ENCODE measurements around the gene HES4. TPM values are rescaled to one million over a fixed set of nuclear protein-coding genes. Genes with fewer than 3 reads are reported as not detected.

Gene HES4
- total and polyA plus RNA-seq, 2 of the 13 experiments (the other 11 are each of a cell fraction or from before 2014, with no cell fraction given), result 8.8 to 10.6 TPM

DNA sequence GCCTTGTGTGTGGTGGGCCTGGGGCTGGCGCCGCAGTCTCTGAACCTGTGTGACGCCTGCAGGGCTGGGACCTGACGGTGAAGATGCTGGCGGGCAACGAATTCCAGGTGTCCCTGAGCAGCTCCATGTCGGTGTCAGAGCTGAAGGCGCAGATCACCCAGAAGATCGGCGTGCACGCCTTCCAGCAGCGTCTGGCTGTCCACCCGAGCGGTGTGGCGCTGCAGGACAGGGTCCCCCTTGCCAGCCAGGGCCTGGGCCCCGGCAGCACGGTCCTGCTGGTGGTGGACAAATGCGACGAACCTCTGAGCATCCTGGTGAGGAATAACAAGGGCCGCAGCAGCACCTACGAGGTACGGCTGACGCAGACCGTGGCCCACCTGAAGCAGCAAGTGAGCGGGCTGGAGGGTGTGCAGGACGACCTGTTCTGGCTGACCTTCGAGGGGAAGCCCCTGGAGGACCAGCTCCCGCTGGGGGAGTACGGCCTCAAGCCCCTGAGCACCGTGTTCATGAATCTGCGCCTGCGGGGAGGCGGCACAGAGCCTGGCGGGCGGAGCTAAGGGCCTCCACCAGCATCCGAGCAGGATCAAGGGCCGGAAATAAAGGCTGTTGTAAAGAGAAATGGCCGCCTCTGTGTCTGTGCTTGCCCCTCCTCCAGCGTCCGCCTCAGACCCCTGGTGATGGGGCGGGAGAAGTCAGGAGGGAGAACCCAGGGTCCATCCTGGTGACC is 14.2 kb upstream of the HES4 start (continued):
- TF ChIP-seq THAP7 (CRISPR knock-in tag; IDR thresholded peaks at IDR 0.05) (peak; percentile 3; the same call in 1 of the 2 replicates), ZNF652 (CRISPR knock-in tag; IDR thresholded peaks at IDR 0.05; ENCODE audit: borderline replicate concordance, low read depth) (no peak), ZNF280B (CRISPR knock-in tag; IDR thresholded peaks at IDR 0.05; ENCODE audit: borderline replicate concordance) (0 out of 2 replicates have a peak, but pooled peaks have one; percentile 17), MAZ (IDR thresholded peaks at IDR 0.05; ENCODE audit: borderline replicate concordance, low read depth, low read length) (no peak), MAZ (CRISPR knock-in tag; IDR thresholded peaks at IDR 0.05; ENCODE audit: low read depth) (no peak)

- POLR2A ChIA-PET, result interaction anchor here (0.7 to 2.1 kb wide), 9 partner anchors 8 to 274 kb away, joined by 3 to 13 read pairs (median 5); partner anchors contain the start of gene HES4
- H3K79me2 ChIP-seq (ENCODE audit: insufficient read depth, low read length), result no peaks in the 10 kb centered on the region
- BruUV-seq (replicated peaks), result no TSS peak
- intact Hi-C loops (cut with micrococcal nuclease; ENCODE audit: unreplicated experiment) (loop anchor here (5.0 kb wide), 1 partner anchor 44 kb away; no protein-coding TSS in a partner anchor), in situ Hi-C loops (cut with HindIII; ENCODE audit: extremely low pct_ligation_motif_present, low pct_unique_long_range_greater_than_20kb) (no loop called here)
- peak within 1 kb of the TSS; percentile 60 for H3K27ac ChIP-seq (ENCODE audit: extremely low read length, insufficient read depth, low read length)
- no peaks in the 10 kb centered on the region; a peak in 1 of 5 replicates for H3K27me3 ChIP-seq (ENCODE audit: control insufficient read depth in 1 of 2, insufficient read depth in 2 of 2, low read length in 2 of 2)
- DNase-seq (ENCODE audit: low spot score) (peak; percentile 73), ATAC-seq (peak; percentile 87), FAIRE-seq (peak; percentile 72)
- H3K9ac ChIP-seq (ENCODE audit: insufficient read depth, low read depth, low read length), result peak within 1 kb of the TSS; percentile 72
- H3K4me2 ChIP-seq (ENCODE audit: low read depth, low read length), result peak within 1 kb of the TSS; percentile 99
- H3K4me1 ChIP-seq (ENCODE audit: insufficient read depth, low read length), result peaks cover 43% of the 10 kb centered on the region
- H2AFZ ChIP-seq (ENCODE audit: low read length), result no peak within 1 kb of the TSS
- no peaks in the 10 kb centered on the region for H3K9me3 ChIP-seq (ENCODE audit: low read length)
- CTCF ChIA-PET (ENCODE audit: low intra/inter-chr PET ratio, low total read pairs), result interaction anchor here (1.2 to 2.8 kb wide), 2 partner anchors 51 kb away, joined by 3 to 15 read pairs; no protein-coding TSS in a partner anchor
- no peaks in the 10 kb centered on the region for H3K36me3 ChIP-seq (replicated peaks in 1 of 2; ENCODE audit: control insufficient read depth in 1 of 2, insufficient read depth in 2 of 2, low read length in 2 of 2)
- 2% methylated on average over 9 of the region's 30 CpGs for WGBS (ENCODE audit: low lambda C conversion rate)
- H3K4me3 ChIP-seq (replicated peaks in 1 of 3; ENCODE audit: insufficient read depth in 1 of 3, low read depth in 2 of 3, low read length in 3 of 3), result peak within 1 kb of the TSS; percentile 69 to 98 (median 86)
- H4K20me1 ChIP-seq (ENCODE audit: insufficient read depth, low read length), result no peaks in the 10 kb centered on the region
- TF ChIP-seq ZNF503 (CRISPR knock-in tag; IDR thresholded peaks at IDR 0.05), result no peak
- TF ChIP-seq, protein P1, sequence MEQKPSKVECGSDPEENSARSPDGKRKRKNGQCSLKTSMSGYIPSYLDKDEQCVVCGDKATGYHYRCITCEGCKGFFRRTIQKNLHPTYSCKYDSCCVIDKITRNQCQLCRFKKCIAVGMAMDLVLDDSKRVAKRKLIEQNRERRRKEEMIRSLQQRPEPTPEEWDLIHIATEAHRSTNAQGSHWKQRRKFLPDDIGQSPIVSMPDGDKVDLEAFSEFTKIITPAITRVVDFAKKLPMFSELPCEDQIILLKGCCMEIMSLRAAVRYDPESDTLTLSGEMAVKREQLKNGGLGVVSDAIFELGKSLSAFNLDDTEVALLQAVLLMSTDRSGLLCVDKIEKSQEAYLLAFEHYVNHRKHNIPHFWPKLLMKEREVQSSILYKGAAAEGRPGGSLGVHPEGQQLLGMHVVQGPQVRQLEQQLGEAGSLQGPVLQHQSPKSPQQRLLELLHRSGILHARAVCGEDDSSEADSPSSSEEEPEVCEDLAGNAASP (CRISPR knock-in tag; IDR thresholded peaks at IDR 0.05; ENCODE audit: borderline replicate concordance), result peak; percentile 39; the same call in 1 of the 2 replicates
- TF ChIP-seq ZNF350 (CRISPR knock-in tag; IDR thresholded peaks at IDR 0.05; ENCODE audit: borderline replicate concordance, low read depth), result peak; percentile 35; the same call in 1 of the 2 replicates
- no peak for TF ChIP-seq WIZ (CRISPR knock-in tag; IDR thresholded peaks at IDR 0.05)
- TF ChIP-seq ZNF691 (CRISPR knock-in tag; IDR thresholded peaks at IDR 0.05; ENCODE audit: borderline replicate concordance, low read depth), result peak; percentile 86
Measured at GRCh38 chr1:1013105-1013921, 13.4 kb upstream of the HES4 start, which contains the start of gene ISG15. Gene ISG15, plus strand, starts transcription at chr1:1013497. Its CDS starts 77 bp downstream, at chr1:1013574.

Data from HepG2 (cell line).